Sigmoid colon (tissue), 4 donors: ENCODE measurements around the gene CDKAL1.

Experiments used
- CTCF ChIP-seq, 4 experiments: fragments of 450-650 bp in 3 of 4; fragments of 200-600 bp in 1 of 4; IDR thresholded peaks; one replicate each; pipeline ENCODE4 v1.5.1; 2016 to 2019; ENCODE audit warnings: antibody characterized with exemption in 4 of 4, mild to moderate bottlenecking in 3 of 4, moderate library complexity in 2 of 4
- POLR2A ChIP-seq, 2 donors: fragments of 450-650 bp; IDR thresholded peaks; one replicate each; pipeline ENCODE4 v1.6.1; 2016; ENCODE audit warnings: antibody characterized with exemption in 2 of 2, mild to moderate bottlenecking in 2 of 2, moderate library complexity in 2 of 2
- POLR2AphosphoS5 ChIP-seq, 4 donors: sonication (generic); formaldehyde crosslinking; IDR thresholded peaks; one replicate each; pipeline ENCODE4 v1.6.1; 2017; ENCODE audit warnings: antibody characterized with exemption in 4 of 4

DNA sequence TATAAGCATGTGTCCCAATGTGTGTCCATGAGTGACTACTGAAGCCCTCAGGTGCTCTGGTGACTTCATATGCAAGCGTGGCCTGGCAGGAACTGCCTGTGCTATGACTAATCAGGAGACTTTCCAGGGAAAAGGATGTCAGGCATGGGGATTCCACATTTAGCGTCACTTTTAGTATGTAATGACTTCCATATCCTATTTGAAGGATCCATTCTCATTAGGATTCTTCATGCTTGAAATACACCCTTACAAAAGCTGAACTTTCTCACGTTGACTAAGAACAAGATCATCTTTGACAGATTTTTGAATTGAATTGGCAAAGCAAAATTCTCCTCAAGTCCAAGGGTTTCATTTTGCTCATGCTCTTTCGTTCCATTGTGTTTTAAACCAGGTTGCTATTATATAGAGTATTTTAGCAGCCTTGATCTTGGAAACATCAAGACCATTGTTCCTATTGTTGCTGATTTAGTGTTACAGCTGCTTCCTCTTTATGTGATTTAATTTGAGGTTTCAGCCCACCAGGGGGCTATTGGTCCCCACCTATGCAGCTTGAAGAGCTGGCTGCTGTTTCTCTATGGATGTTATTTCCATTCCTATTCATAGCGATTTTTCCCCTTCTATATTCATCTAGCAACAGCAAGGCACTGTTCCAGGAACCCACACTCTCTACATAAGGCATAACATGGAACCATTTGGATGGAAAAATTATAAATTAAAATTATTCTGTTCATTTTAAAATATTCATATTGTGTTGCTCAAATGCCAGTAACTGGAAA, 418.6 kb downstream of the CDKAL1 start:
- TF ChIP-seq CTCF (IDR thresholded peaks at IDR 0.05), result no peak
- no peak for TF ChIP-seq POLR2AphosphoS5 (IDR thresholded peaks at IDR 0.05)
- TF ChIP-seq POLR2A (IDR thresholded peaks at IDR 0.05), result no peak
